HG03175 (cell line): ENCODE results near the gene LRRC27.
A peak's percentile ranks its signal among the peaks of the same experiment; 100 is the strongest.
"Not testable (repeated sequence)": the region's sequence is repeated elsewhere in the genome, so short reads cannot be mapped to it uniquely, and the experiment has no call there.

ENCODE experiments used
- ATAC-seq: cut with Tn5 transposase; IDR thresholded peaks from one replicate; pipeline ENCODE4 v1.9.1; 2021; ENCODE audit warnings: mild to moderate bottlenecking, moderate library complexity; ENCODE audit not compliant: unreplicated experiment

LRRC27 gene

GRCh38 chr10:132372516-132373095 lies 40.6 kb downstream of the LRRC27 start:
- ATAC-seq = no peak

- no peak for ATAC-seq
These were observed 41.4 kb downstream of the LRRC27 start for GRCh38 chr10:132373241-132373955.

- no peak for ATAC-seq
These were observed 42.2 kb downstream of the LRRC27 start for GRCh38 chr10:132374176-132374575.

- no peak for ATAC-seq
These were observed 42.6 kb downstream of the LRRC27 start for GRCh38 chr10:132374612-132375011.

- no peak for ATAC-seq
These were observed 43.3 kb downstream of the LRRC27 start for GRCh38 chr10:132375116-132375794.

GRCh38 chr10:132375795-132376297 lies 43.9 kb downstream of the LRRC27 start:
- no peak for ATAC-seq

GRCh38 chr10:132376394-132376851 lies 44.4 kb downstream of the LRRC27 start:
- ATAC-seq = no peak

- no peak for ATAC-seq
These were observed 45.3 kb downstream of the LRRC27 start for GRCh38 chr10:132377326-132377725.

- ATAC-seq = not testable (repeated sequence)
These were observed 47.0 kb downstream of the LRRC27 start for GRCh38 chr10:132379026-132379425.

GRCh38 chr10:132380986-132381385 lies 49.0 kb downstream of the LRRC27 start:
- ATAC-seq = not testable (repeated sequence)

- ATAC-seq = no peak
These were observed 49.7 kb downstream of the LRRC27 start for GRCh38 chr10:132381741-132382140.

GRCh38 chr10:132382231-132382922 lies 50.4 kb downstream of the LRRC27 start:
- ATAC-seq = no peak

GRCh38 chr10:132383101-132383500 lies 51.1 kb downstream of the LRRC27 start:
- ATAC-seq = no peak

- no peak for ATAC-seq
These were observed 51.8 kb downstream of the LRRC27 start for GRCh38 chr10:132383751-132384196.

GRCh38 chr10:132384618-132385388 lies 52.8 kb downstream of the LRRC27 start:
- no peak for ATAC-seq

GRCh38 chr10:132385389-132385667 lies 53.3 kb downstream of the LRRC27 start:
- ATAC-seq = no peak

- ATAC-seq = no peak
These were observed 53.9 kb downstream of the LRRC27 start for GRCh38 chr10:132385721-132386418.

GRCh38 chr10:132386419-132386831 lies 54.4 kb downstream of the LRRC27 start:
- ATAC-seq = no peak

- ATAC-seq = not testable (repeated sequence)
These were observed 54.9 kb downstream of the LRRC27 start for GRCh38 chr10:132386896-132387295.

- ATAC-seq = peak; percentile 65
These were observed 55.8 kb downstream of the LRRC27 start for GRCh38 chr10:132387764-132388210.
